K562 (cell line): ENCODE measurements around the gene ENSA. TPM values are rescaled to one million over a fixed set of nuclear protein-coding genes. Genes with fewer than 3 reads are reported as not detected.
A peak's percentile ranks its signal among the peaks of the same experiment; 100 is the strongest.

Experiments used
- BACH1 ChIP-seq: fragments of 200-800 bp; sonication (Bioruptor generic); IDR thresholded peaks from 2 replicates; pipeline ENCODE4 v1.6.1; 2016; ENCODE audit warnings: missing genetic modification characterization, missing compliant biosample characterization
- CHAMP1 ChIP-seq: fragments of 450-650 bp; IDR thresholded peaks from 2 replicates; pipeline ENCODE4 v1.6.1; 2016; ENCODE audit warnings: mild to moderate bottlenecking
- HDAC1 ChIP-seq, 2 experiments: fragments of 450-650 bp; IDR thresholded peaks; 2 replicates each; pipeline ENCODE4 v1.6.1; 2016 to 2017; ENCODE audit warnings: inconsistent platforms in 1 of 2, mild to moderate bottlenecking in 1 of 2, moderate library complexity in 1 of 2
- HDAC3 ChIP-seq: fragments of 450-650 bp; IDR thresholded peaks from 2 replicates; pipeline ENCODE4 v1.6.1; 2018; ENCODE audit warnings: borderline replicate concordance, mild to moderate bottlenecking, moderate library complexity; ENCODE audit not compliant: partially characterized antibody
- HNRNPH1 ChIP-seq: fragments of 200-400 bp; formaldehyde crosslinking; optimal IDR thresholded peaks from 2 replicates; pipeline ENCODE3; 2017; ENCODE audit warnings: low read depth, mild to moderate bottlenecking, low read length, moderate library complexity
- PCBP1 ChIP-seq: fragments of 200-400 bp; formaldehyde crosslinking; IDR thresholded peaks from 2 replicates; pipeline ENCODE4 v1.6.1; 2018; ENCODE audit warnings: mild to moderate bottlenecking, low read depth, low read length; ENCODE audit not compliant: poor library complexity, severe bottlenecking
- RBM34 ChIP-seq: fragments of 200-400 bp; formaldehyde crosslinking; IDR thresholded peaks from 2 replicates; pipeline ENCODE4 v1.6.1; 2018; ENCODE audit warnings: low read length, borderline replicate concordance; ENCODE audit not compliant: insufficient read depth
- RERE ChIP-seq: sonication (generic); formaldehyde crosslinking; IDR thresholded peaks from 2 replicates; pipeline ENCODE4 v1.8.0; 2023; ENCODE audit warnings: missing genetic modification reagents, mild to moderate bottlenecking, borderline replicate concordance
- RFX1 ChIP-seq: fragments of 450-650 bp; IDR thresholded peaks from 2 replicates; pipeline ENCODE4 v1.6.1; 2016; ENCODE audit warnings: mild to moderate bottlenecking, moderate library complexity
- RNF2 ChIP-seq: sonication (generic); IDR thresholded peaks from 2 replicates; pipeline ENCODE4 v1.6.1; 2016
- SAFB2 ChIP-seq: fragments of 200-400 bp; formaldehyde crosslinking; IDR thresholded peaks from 2 replicates; pipeline ENCODE4 v1.6.1; 2018; ENCODE audit warnings: borderline replicate concordance, low read length, low read depth, moderate library complexity; ENCODE audit not compliant: severe bottlenecking
- THRB ChIP-seq: fragments of 450-650 bp; formaldehyde crosslinking; conservative IDR thresholded peaks from 2 replicates; pipeline ENCODE4 v1.4.0; 2022; ENCODE audit warnings: mild to moderate bottlenecking, missing genetic modification characterization
- TRIM28 ChIP-seq: fragments of 450-650 bp; IDR thresholded peaks from 2 replicates; pipeline ENCODE4 v1.6.1; 2017
- USF2 ChIP-seq: sonication (generic); formaldehyde crosslinking; IDR thresholded peaks from 2 replicates; pipeline ENCODE4 v1.5.0; 2020; ENCODE audit warnings: missing genetic modification reagents
- ZFP1 ChIP-seq: fragments of 450-650 bp; formaldehyde crosslinking; IDR thresholded peaks from 2 replicates; pipeline ENCODE4 v1.4.0; 2020; ENCODE audit warnings: mild to moderate bottlenecking, mixed read lengths
- ZFX ChIP-seq: sonication (generic); formaldehyde crosslinking; IDR thresholded peaks from 2 replicates; pipeline ENCODE4 v1.8.0; 2022; ENCODE audit warnings: mild to moderate bottlenecking, missing genetic modification reagents, moderate library complexity
- ZNF143 ChIP-seq: sonication (generic); formaldehyde crosslinking; IDR thresholded peaks from 2 replicates; pipeline ENCODE4 v1.9.0; 2022; ENCODE audit warnings: mild to moderate bottlenecking, missing genetic modification reagents
- ZNF347 ChIP-seq: fragments of 450-650 bp; formaldehyde crosslinking; IDR thresholded peaks from 2 replicates; pipeline ENCODE4 v1.4.0; 2020; ENCODE audit warnings: low read depth, mild to moderate bottlenecking, moderate library complexity
- ZNF780A ChIP-seq: fragments of 250-450 bp; sonication (Bioruptor Pico); IDR thresholded peaks from 2 replicates; pipeline ENCODE4 v1.5.0; 2021; ENCODE audit warnings: mild to moderate bottlenecking
- polyA plus RNA-seq, 8 experiments: library from polyadenylated mRNA; depleted of rRNA in 4 of 8; stranded (reverse) in 5 of 8; unstranded in 3 of 8; fragments of >200 nt; fragmentation: Nextera tagmentation in 2 of 8; fragmentation: Illumina TruSeq in 1 of 8; extraction: Ambion mirVana in 2 of 8; extraction: Trizol in 1 of 8; gene quantifications; 2 replicates each; pipeline versions ENCODE4 v1.2.1 to v1.2.3, GENCODE V29; 2011 to 2014; ENCODE audit warnings: inconsistent platforms in 1 of 8, missing spikeins in 1 of 8
- total RNA-seq, 7 experiments: library from RNA; depleted of rRNA in 6 of 7; stranded (reverse); fragments of >200 nt in 6 of 7; fragmentation: Illumina TruSeq in 2 of 7; extraction: Trizol in 2 of 7; gene quantifications; 2 replicates each; pipeline versions ENCODE4 v1.2.1 to v1.2.3, GENCODE V29; 2011 to 2021; ENCODE audit warnings: low replicate concordance in 1 of 7

The ENSA gene
- total and polyA plus RNA-seq, 9 of the 15 experiments (the other 6 are each of a cell fraction or from before 2014, with no cell fraction given) = 68.1 to 605 (median 188) TPM

- TF ChIP-seq PCBP1 (no peak), SAFB2 (no peak), TRIM28 (peak; percentile 50; the same call in 1 of the 2 replicates), ZFX (CRISPR knock-in tag) (no peak), RNF2 (no peak), ZNF143 (CRISPR knock-in tag) (no peak), CHAMP1 (no peak), HDAC1 (IDR thresholded peaks at IDR 0.05) (no peak), HNRNPH1 (no peak), ZNF347 (CRISPR knock-in tag) (no peak), HDAC3 (no peak), RFX1 (no peak), ZFP1 (CRISPR knock-in tag) (no peak), THRB (CRISPR knock-in tag) (peak; percentile 40; the same call in 1 of the 2 replicates), RBM34 (no peak), BACH1 (no peak), ZNF780A (CRISPR knock-in tag) (no peak), USF2 (CRISPR knock-in tag) (no peak), RERE (CRISPR knock-in tag) (no peak)
Measured at GRCh38 chr1:150579945-150580642, 49.3 kb downstream of the ENSA start (continued).
